ENCODE measurements around the gene TAAR1.
"Not testable (repeated sequence)": the region's sequence is repeated elsewhere in the genome, so short reads cannot be mapped to it uniquely, and the experiment has no call there.

GRCh38 chr6:132706756-132707155 lies 47.8 kb upstream of the TAAR1 start:
- TF ChIP-seq POLR2AphosphoS5, POLR2A, EP300 (IDR thresholded peaks at IDR 0.05): not testable (repeated sequence)
- TF ChIP-seq, protein P1, sequence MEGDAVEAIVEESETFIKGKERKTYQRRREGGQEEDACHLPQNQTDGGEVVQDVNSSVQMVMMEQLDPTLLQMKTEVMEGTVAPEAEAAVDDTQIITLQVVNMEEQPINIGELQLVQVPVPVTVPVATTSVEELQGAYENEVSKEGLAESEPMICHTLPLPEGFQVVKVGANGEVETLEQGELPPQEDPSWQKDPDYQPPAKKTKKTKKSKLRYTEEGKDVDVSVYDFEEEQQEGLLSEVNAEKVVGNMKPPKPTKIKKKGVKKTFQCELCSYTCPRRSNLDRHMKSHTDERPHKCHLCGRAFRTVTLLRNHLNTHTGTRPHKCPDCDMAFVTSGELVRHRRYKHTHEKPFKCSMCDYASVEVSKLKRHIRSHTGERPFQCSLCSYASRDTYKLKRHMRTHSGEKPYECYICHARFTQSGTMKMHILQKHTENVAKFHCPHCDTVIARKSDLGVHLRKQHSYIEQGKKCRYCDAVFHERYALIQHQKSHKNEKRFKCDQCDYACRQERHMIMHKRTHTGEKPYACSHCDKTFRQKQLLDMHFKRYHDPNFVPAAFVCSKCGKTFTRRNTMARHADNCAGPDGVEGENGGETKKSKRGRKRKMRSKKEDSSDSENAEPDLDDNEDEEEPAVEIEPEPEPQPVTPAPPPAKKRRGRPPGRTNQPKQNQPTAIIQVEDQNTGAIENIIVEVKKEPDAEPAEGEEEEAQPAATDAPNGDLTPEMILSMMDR (IDR thresholded peaks at IDR 0.05), result not testable (repeated sequence)
